Fibroblast of villous mesenchyme (primary cell): ENCODE measurements around the gene VASN. TPM values are rescaled to one million over a fixed set of nuclear protein-coding genes. Genes with fewer than 3 reads are reported as not detected.

ENCODE experiments used
- DNase-seq: peaks from one replicate; pipeline ENCODE4 v3.0.0-alpha.2; 2010; ENCODE audit warnings: low read depth
- H3K4me3 ChIP-seq: 2 replicates; pipeline ENCODE4 v1.5.1; 2011; ENCODE audit warnings: low read depth, mild to moderate bottlenecking, low read length
- CTCF ChIP-seq: IDR thresholded peaks from 2 replicates; pipeline ENCODE4 v1.5.1; 2012; ENCODE audit warnings: low read depth, mild to moderate bottlenecking, low read length; ENCODE audit not compliant: insufficient read depth
- small RNA-seq: library from RNA; depleted of rRNA; stranded (forward); fragments of <200 nt; gene quantifications from one replicate; pipeline ENCODE3, GENCODE V24; 2012
- total RNA-seq: library from RNA; depleted of rRNA; stranded (reverse); fragments of >200 nt; gene quantifications from 2 replicates; pipeline ENCODE4 v1.2.3, GENCODE V29; 2012

The VASN gene
- total RNA-seq, 1 donor = 133 TPM

- no peak for TF ChIP-seq CTCF
- no peak for DNase-seq
- H3K4me3 ChIP-seq = peak overlapping the region; percentile 78
Observed at GRCh38 chr16:4426021-4426684, 54.5 kb downstream of the VASN start.

DNA sequence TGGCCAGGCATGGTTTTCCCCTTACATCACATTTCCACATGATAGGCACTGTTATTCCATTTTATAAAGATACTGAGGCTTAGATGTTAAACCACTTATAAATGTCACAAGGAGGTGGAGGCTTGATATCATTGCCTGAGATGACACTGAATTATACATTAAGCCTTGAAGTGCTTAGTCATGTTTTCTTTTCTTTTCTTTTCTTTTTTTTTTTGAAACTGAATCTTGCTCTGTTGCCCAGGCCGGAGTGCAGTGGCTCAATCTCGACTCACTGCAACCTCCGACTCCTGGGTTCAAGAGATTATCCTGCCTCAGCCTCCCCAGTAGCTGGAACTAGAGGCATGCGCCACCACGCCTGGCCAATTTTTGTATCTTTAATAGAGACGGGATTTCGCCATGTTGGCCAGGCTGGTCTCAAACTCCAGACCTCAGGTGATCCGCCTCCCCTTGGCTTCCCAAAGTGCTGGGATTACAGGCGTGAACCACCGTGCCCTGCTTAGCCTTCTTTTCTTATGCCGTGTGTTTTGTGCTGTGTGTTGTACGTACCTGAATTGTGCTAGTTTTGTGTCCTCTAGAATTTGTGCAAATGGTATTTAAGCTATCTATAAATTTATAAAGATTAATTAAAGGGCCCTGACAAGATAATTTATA lies 55.2 kb downstream of the VASN start:
- H3K4me3 ChIP-seq = peak overlapping the region; percentile 78
- DNase-seq = no peak
- TF ChIP-seq CTCF = no peak

DNA sequence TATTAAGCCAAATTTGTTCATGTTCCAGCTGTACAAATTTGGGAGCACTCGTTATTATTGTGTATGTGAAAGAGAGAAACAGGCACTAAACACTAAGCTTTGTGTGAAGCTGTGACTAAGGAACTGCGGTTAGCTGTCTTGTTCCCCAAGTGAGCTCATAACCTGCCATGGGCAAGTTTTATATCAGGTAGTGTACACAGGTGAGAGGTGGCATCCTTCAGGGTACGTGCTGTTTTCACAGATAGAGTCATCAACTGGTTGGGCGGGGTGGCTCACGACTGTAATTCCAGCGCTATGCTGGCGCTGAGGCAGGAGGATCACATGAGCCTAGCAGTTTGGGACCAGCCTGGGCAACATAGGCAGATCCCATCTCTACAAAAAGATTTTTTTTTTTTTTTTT lies 56.9 kb downstream of the VASN start:
- no peak overlapping the region for H3K4me3 ChIP-seq
- TF ChIP-seq CTCF = no peak
- no peak for DNase-seq

DNA sequence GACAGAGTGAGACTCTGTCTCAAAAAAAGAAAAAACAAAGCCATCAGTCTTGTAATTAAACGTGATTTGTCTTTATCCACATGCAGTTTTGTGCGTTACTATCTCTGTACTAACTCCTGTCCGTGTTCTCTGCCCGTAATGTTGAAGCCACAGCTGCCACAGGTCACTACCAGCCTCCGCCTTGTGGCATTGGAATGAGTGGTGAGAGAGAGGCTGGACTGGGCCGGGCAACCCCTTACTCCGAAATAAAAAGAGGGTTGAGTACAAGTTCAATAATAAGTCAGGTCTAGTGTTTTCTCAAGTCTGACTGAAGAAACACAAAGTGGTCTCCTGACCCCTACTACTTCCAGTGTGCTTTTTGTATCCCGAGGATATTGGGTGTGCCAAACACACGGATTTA lies 59.4 kb downstream of the VASN start:
- H3K4me3 ChIP-seq = no peak overlapping the region
- TF ChIP-seq CTCF = no peak
- no peak for DNase-seq

Small RNAs within 50 kb of the gene (small RNA-seq; reads per million reads assigned to genes)
- not detected for gene AC012676.2

Other genes with a start within 250 kb of the VASN start
- gene SRL, start 129.8 kb upstream of the VASN start, total RNA-seq = under 0.01 and 0.43 TPM in 2 replicates
- gene TFAP4, start 98.8 kb upstream of the VASN start, total RNA-seq = 4.7 and 7.7 TPM in 2 replicates
- 4.3 and 4.8 TPM in 2 replicates for gene GLIS2, start 55.8 kb upstream of the VASN start, total RNA-seq
- 19.9 and 23.5 TPM in 2 replicates for gene PAM16, start 20.5 kb upstream of the VASN start, total RNA-seq
- gene CORO7, start 44.7 kb downstream of the VASN start, total RNA-seq = 9.9 and 18.0 TPM in 2 replicates
- gene DNAJA3, start 54.0 kb downstream of the VASN start, total RNA-seq = 36.4 and 50.1 TPM in 2 replicates
- 54.4 and 99.5 TPM in 2 replicates for gene NMRAL1, start 102.8 kb downstream of the VASN start, total RNA-seq
- 52.5 and 57.9 TPM in 2 replicates for gene HMOX2, start 104.5 kb downstream of the VASN start, total RNA-seq
- 10.6 and 16.8 TPM in 2 replicates for gene CDIP1, start 166.9 kb downstream of the VASN start, total RNA-seq
- gene C16orf96, start 184.5 kb downstream of the VASN start, total RNA-seq = not detected in 2 replicates
- 6.9 and 10.3 TPM in 2 replicates for gene UBALD1, start 243.0 kb downstream of the VASN start, total RNA-seq